GM12874 (cell line): ENCODE data around the gene IQCN.

Source experiments
- TF ChIP-seq, protein P1 (sequence below): IDR thresholded peaks from 2 replicates; pipeline ENCODE4 v1.5.1; 2011; ENCODE audit warnings: low read depth, mild to moderate bottlenecking, control low read depth, low read length, moderate library complexity; ENCODE audit not compliant: insufficient read depth

Gene IQCN

DNA sequence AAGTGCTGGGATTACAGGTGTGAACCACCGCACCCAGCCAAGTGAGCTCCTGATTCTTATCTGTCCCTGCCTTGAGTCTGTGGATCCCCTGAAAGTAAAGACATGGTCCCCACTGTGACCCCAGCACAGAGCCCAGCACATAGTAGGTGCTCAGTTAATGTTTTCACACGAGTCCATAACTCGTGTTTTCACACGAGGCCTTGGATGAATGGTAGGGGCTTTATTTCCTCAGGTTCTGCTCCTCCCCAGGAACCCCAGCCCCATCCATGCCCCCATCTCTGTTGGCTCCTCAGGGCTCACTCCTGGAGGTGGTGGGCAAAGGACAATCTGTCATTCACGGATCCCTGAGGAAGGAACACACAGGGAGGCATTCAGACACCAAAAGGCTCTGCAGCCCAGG, 24.4 kb downstream of the IQCN start:
- TF ChIP-seq, protein P1, sequence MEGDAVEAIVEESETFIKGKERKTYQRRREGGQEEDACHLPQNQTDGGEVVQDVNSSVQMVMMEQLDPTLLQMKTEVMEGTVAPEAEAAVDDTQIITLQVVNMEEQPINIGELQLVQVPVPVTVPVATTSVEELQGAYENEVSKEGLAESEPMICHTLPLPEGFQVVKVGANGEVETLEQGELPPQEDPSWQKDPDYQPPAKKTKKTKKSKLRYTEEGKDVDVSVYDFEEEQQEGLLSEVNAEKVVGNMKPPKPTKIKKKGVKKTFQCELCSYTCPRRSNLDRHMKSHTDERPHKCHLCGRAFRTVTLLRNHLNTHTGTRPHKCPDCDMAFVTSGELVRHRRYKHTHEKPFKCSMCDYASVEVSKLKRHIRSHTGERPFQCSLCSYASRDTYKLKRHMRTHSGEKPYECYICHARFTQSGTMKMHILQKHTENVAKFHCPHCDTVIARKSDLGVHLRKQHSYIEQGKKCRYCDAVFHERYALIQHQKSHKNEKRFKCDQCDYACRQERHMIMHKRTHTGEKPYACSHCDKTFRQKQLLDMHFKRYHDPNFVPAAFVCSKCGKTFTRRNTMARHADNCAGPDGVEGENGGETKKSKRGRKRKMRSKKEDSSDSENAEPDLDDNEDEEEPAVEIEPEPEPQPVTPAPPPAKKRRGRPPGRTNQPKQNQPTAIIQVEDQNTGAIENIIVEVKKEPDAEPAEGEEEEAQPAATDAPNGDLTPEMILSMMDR: no peak

DNA sequence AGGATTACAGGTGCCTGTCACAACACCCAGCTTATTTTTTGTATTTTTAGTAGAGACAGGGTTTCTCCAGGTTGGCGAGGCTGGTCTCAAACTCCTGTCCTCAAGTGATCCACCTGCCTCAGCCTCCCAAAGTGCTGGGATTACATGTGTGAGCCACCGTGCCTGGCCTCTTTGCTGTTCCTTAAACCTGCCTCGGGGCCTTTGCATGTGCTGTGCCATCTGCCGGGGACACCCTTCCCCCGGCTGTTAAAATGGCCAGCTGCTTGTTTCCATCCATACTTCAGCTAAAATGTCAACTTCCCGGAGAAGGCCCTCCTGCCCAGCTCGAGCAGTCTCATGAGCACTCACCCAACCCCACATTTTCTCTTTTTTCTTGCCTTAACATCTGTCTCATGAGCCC, 29.0 kb downstream of the IQCN start:
- TF ChIP-seq, protein P1: no peak

DNA sequence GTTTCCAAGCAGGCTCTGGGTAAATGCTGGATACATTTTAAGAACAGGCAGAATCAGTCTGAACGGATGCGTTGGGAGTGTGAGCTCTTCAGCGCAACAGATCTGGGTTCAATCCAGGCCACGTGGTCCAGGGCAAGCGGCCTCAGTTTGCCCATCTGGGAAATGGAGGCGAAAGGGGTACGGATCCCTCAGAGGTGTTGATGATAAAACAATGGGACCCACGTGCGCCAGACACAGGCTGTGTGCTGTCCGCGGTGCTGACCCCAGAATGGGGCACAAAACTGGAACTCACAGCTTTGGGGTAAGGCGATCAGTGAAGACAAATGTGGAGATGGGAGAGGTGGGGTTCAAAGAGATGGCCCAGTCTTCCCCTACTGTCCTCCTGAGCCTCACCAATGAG, 34.9 kb downstream of the IQCN start:
- TF ChIP-seq, protein P1: no peak

DNA sequence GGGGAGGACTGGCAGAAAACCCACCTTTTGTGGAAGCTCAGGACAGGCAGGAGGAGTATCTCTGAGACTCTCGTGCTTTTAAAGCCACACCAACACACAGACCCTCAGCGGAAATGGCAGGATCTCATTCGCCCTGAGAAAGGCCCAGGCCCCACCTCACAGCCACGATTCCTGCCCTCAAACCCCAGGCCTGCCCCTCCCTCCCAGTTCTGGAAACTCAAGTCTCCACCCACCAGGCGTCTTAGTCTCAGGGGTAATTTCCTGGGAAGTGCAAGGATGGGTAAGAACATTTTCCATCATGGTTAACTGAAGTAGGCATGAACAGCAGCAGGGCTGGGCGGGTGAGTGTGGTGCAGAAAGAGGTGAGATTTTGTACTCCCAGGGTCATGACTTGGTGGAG, 40.1 kb downstream of the IQCN start:
- TF ChIP-seq, protein P1: no peak

DNA sequence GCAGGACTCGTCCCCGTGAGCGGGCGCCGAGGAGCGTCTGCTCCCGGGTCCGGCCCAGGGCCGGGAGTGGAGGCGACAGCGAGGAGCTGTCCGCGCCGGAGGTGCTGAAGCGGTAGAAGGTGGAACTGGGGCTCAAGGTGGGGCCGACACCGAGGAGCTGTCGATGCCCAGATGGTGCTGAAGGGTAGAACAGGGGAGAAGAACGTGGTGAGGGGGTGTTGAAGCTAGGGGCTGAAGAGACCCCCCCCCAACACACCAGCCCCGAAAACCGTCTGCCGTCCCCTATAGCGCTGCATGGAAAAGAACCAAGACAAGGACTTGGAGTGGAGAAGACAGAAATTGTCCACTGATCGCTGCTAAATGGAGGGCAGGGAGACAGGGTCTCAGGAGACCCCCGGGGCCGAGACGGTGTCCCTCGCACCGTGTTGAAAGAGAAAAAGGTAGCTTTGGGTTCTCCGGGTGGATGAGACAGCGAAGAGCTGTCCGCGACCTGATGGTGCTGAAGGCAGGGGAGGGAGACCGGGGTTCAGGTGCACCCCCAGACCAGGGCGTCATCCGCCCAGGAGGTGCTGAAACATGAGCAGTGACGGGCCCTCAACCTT, 40.9 kb downstream of the IQCN start:
- TF ChIP-seq, protein P1: no peak

DNA sequence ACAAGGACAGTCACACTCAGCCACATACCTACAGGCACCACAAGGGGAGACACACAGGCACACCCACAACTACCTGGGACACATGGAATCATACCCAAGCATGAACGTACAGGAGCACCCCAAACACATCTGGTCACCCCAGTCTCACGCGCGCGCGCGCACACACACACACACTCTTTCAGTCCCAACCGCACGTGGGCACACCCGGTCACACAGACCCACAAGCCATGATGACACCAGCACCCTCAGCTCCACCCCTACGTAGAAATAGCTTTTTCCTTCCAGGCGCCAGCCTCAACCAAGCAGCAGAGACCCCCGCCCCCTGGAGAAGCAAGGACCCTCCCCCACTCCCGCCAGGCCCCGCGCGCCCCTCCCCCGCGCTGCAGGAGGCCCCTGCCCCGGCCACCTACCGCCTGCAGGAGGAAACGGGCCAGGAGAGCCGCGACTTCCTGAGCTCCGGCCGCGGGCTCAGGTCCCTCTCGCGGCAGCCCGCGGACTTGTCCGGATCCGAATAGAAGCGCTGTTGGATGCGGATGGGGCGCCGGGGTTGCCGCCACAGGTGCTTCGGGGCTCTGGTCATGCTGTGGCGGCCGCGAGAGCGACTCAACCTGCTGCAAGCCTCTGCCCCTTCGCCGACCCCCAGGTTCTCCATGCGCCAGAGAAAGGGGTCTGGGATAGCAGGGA, 41.6 kb downstream of the IQCN start:
- TF ChIP-seq, protein P1: no peak

DNA sequence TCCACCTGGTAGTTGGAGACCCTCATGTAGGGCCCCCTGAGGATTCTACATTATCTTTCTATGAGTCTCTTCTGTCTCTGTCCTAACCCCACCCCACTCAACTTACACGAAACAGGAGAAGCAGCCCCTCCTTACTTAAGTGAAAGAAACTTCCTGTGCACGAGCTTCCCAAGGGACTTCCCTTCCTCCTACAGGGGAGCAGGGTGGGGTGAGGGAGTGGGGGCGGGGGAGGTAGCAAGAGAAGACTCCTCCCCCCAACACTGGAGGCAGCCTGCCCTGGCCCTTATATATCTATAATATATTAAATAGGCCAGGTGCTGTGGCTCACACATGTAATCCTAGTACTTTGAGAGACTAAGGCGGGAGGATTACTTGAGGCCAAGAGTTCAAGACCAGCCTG, 42.5 kb downstream of the IQCN start:
- TF ChIP-seq, protein P1: no peak
